GOT3 (cell line): Measurements from ENCODE around the gene TNS3.
"Not testable (repeated sequence)": the region's sequence is repeated elsewhere in the genome, so short reads cannot be mapped to it uniquely, and the experiment has no call there.

Experiments
- DNase-seq: peaks from one replicate; lab custom pipeline; 2025; ENCODE audit warnings: mixed read lengths; lab: John Stamatoyannopoulos, UW

The TNS3 gene

GRCh38 chr7:47602272-47603004, 20.5 kb upstream of the TNS3 start:
- DNase-seq, result no peak

GRCh38 chr7:47601881-47602249, 20.0 kb upstream of the TNS3 start:
- DNase-seq, result no peak

GRCh38 chr7:47601119-47601880, 19.4 kb upstream of the TNS3 start:
- DNase-seq, result no peak

- peak; percentile 44 for DNase-seq
Observed at GRCh38 chr7:47600199-47601118, 18.5 kb upstream of the TNS3 start.

GRCh38 chr7:47597379-47597778, 15.5 kb upstream of the TNS3 start:
- no peak for DNase-seq

- no peak for DNase-seq
Observed at GRCh38 chr7:47596502-47597202, 14.7 kb upstream of the TNS3 start.

- DNase-seq, result no peak
Observed at GRCh38 chr7:47594406-47594805, 12.5 kb upstream of the TNS3 start.

- DNase-seq, result no peak
Observed at GRCh38 chr7:47591655-47592572, 10.0 kb upstream of the TNS3 start.

- DNase-seq, result no peak
Observed at GRCh38 chr7:47591089-47591654, 9.3 kb upstream of the TNS3 start.

- not testable (repeated sequence) for DNase-seq
Observed at GRCh38 chr7:47590215-47590614, 8.3 kb upstream of the TNS3 start.

GRCh38 chr7:47588704-47589225, 6.9 kb upstream of the TNS3 start:
- no peak for DNase-seq

- no peak for DNase-seq
Observed at GRCh38 chr7:47587976-47588375, 6.1 kb upstream of the TNS3 start.

GRCh38 chr7:47587351-47587750, 5.4 kb upstream of the TNS3 start:
- no peak for DNase-seq

- no peak for DNase-seq
Observed at GRCh38 chr7:47586925-47587324, 5.0 kb upstream of the TNS3 start.

- DNase-seq, result not testable (repeated sequence)
Observed at GRCh38 chr7:47586161-47586670, 4.3 kb upstream of the TNS3 start.

- no peak for DNase-seq
Observed at GRCh38 chr7:47584536-47584895, 2.6 kb upstream of the TNS3 start.

- no peak for DNase-seq
Observed at GRCh38 chr7:47583739-47584535, 2.0 kb upstream of the TNS3 start.

- DNase-seq, result no peak
Observed at GRCh38 chr7:47582764-47583738, 1.1 kb upstream of the TNS3 start.
